SK-N-SH (cell line): Measurements from ENCODE around the gene PIK3R5. TPM values are rescaled to one million over a fixed set of nuclear protein-coding genes. Genes with fewer than 3 reads are reported as not detected.

Experiments
- CTCF ChIA-PET: fragments of 300-600, 350-600 bp; formaldehyde crosslinking; extraction: SDS; loops from one replicate; lab custom pipeline; 2021; lab: Yijun Ruan, JAX
- POLR2A ChIA-PET: fragments of 350-600 bp; sonication (Branson Sonifier 250); formaldehyde crosslinking; extraction: SDS; loops from one replicate; lab custom pipeline; 2020; ENCODE audit warnings: antibody characterized with exemption, inconsistent platforms; lab: Yijun Ruan, JAX
- DNase-seq: peaks from one replicate; pipeline ENCODE4 v3.0.0; 2012
- H2AFZ ChIP-seq: fragments of 200-600 bp; sonication (generic); 2 replicates; pipeline ENCODE4 v1.8.1; 2016; ENCODE audit warnings: antibody characterized with exemption, mild to moderate bottlenecking, low read depth
- H3F3A ChIP-seq: fragments of 200-600 bp; sonication (generic); replicated peaks from 2 replicates; pipeline ENCODE3; 2016; ENCODE audit warnings: antibody characterized with exemption, mild to moderate bottlenecking; ENCODE audit not compliant: insufficient read depth
- H3K27ac ChIP-seq, 2 experiments: fragments of 200-500 bp in 1 of 2; fragments of 200-600 bp in 1 of 2; sonication (Bioruptor generic) in 1 of 2; sonication (generic), shearing (Covaris generic) in 1 of 2; 2 replicates each; pipeline versions ENCODE4 v1.5.1 to v1.6.1; 2014 to 2016; ENCODE audit warnings: low read depth in 2 of 2, inconsistent platforms in 1 of 2, low read length in 1 of 2, mild to moderate bottlenecking in 1 of 2, mixed read lengths in 1 of 2
- H3K27me3 ChIP-seq: fragments of 200-600 bp; sonication (generic), shearing (Covaris generic); 2 replicates; pipeline ENCODE4 v1.6.1; 2016; ENCODE audit warnings: mixed run types; ENCODE audit not compliant: insufficient read depth
- H3K36me3 ChIP-seq, 2 experiments: fragments of 200-500 bp in 1 of 2; fragments of 200-600 bp in 1 of 2; sonication (Bioruptor generic) in 1 of 2; sonication (generic) in 1 of 2; replicated peaks in 1 of 2; 2 replicates each; pipeline versions ENCODE3 to v1.5.1; 2014 to 2016; ENCODE audit warnings: low read length in 1 of 2, mild to moderate bottlenecking in 1 of 2; ENCODE audit not compliant: insufficient read depth in 2 of 2, control insufficient read depth in 1 of 2
- H3K4me1 ChIP-seq, 2 experiments: fragments of 200-500 bp in 1 of 2; fragments of 200-600 bp in 1 of 2; sonication (Bioruptor generic) in 1 of 2; sonication (generic), shearing (Covaris generic) in 1 of 2; 2 replicates each; pipeline versions ENCODE4 v1.5.1 to v1.6.1; 2014 to 2016; ENCODE audit warnings: low read depth in 1 of 2, low read length in 1 of 2, mixed run types in 1 of 2; ENCODE audit not compliant: insufficient read depth in 2 of 2, control insufficient read depth in 1 of 2
- H3K4me2 ChIP-seq: fragments of 200-600 bp; sonication (generic), shearing (Covaris generic); 2 replicates; pipeline ENCODE4 v1.6.1; 2017; ENCODE audit warnings: mixed run types
- H3K4me3 ChIP-seq, 2 experiments: fragments of 200-500 bp in 1 of 2; fragments of 200-600 bp in 1 of 2; sonication (Bioruptor generic) in 1 of 2; sonication (generic), shearing (Covaris generic) in 1 of 2; 2 replicates each; pipeline versions ENCODE4 v1.5.1 to v1.8.1; 2014 to 2016; ENCODE audit warnings: low read depth in 2 of 2, inconsistent platforms in 1 of 2, low read length in 1 of 2, mild to moderate bottlenecking in 1 of 2, mixed read lengths in 1 of 2, moderate library complexity in 1 of 2
- H3K79me2 ChIP-seq: fragments of 200-600 bp; sonication (generic); 2 replicates; pipeline ENCODE4 v1.8.1; 2017; ENCODE audit warnings: mild to moderate bottlenecking; ENCODE audit not compliant: insufficient read depth
- H3K9ac ChIP-seq: fragments of 200-600 bp; sonication (generic); 2 replicates; pipeline ENCODE4 v1.6.1; 2017; ENCODE audit warnings: mixed run types
- H3K9me2 ChIP-seq: fragments of 200-600 bp; sonication (generic); 2 replicates; pipeline ENCODE4 v1.6.1; 2017; ENCODE audit warnings: mixed run types
- H3K9me3 ChIP-seq: fragments of 200-600 bp; sonication (generic); 2 replicates; pipeline ENCODE4 v1.6.1; 2017; ENCODE audit warnings: mixed run types, mild to moderate bottlenecking, moderate library complexity
- H4K20me1 ChIP-seq: fragments of 200-600 bp; sonication (generic); 2 replicates; pipeline ENCODE4 v1.6.1; 2017; ENCODE audit warnings: mild to moderate bottlenecking, mixed run types; ENCODE audit not compliant: insufficient read depth
- CTCF ChIP-seq: fragments of 200-600 bp; sonication (generic); IDR thresholded peaks from 2 replicates; pipeline ENCODE4 v1.6.1; 2017; ENCODE audit warnings: antibody characterized with exemption, mild to moderate bottlenecking, moderate library complexity
- FOXJ3 ChIP-seq: sonication (generic); formaldehyde crosslinking; IDR thresholded peaks from 2 replicates; pipeline ENCODE4 v1.5.1; 2020; ENCODE audit warnings: mild to moderate bottlenecking, missing genetic modification reagents
- FOXM1 ChIP-seq: IDR thresholded peaks from 2 replicates; pipeline ENCODE4 v1.4.0; 2012; ENCODE audit warnings: low read depth, mild to moderate bottlenecking
- GABPA ChIP-seq: IDR thresholded peaks from 2 replicates; pipeline ENCODE4 v1.4.0; 2012; ENCODE audit warnings: low read depth, mild to moderate bottlenecking
- MEF2A ChIP-seq: IDR thresholded peaks from 2 replicates; pipeline ENCODE4 v1.4.0; 2012; ENCODE audit warnings: low read depth, borderline replicate concordance
- MXI1 ChIP-seq: IDR thresholded peaks from 2 replicates; pipeline ENCODE4 v1.6.1; 2012; ENCODE audit warnings: mild to moderate bottlenecking, low read depth, low read length, improper control_type of control experiment
- NFIC ChIP-seq: IDR thresholded peaks from 2 replicates; pipeline ENCODE4 v1.4.0; 2012; ENCODE audit warnings: borderline replicate concordance
- RAD21 ChIP-seq: IDR thresholded peaks from 2 replicates; pipeline ENCODE4 v1.6.1; 2012; ENCODE audit warnings: mild to moderate bottlenecking, low read length
- RCOR1 ChIP-seq: fragments of 150-350 bp; IDR thresholded peaks from 2 replicates; pipeline ENCODE4 v1.6.1; 2017; ENCODE audit warnings: antibody characterized with exemption, low read length
- REST ChIP-seq: IDR thresholded peaks from 2 replicates; pipeline ENCODE4 v1.6.1; 2012; ENCODE audit warnings: mild to moderate bottlenecking, low read depth, low read length, moderate library complexity
- RFX5 ChIP-seq: IDR thresholded peaks from 2 replicates; pipeline ENCODE4 v1.6.1; 2012; ENCODE audit warnings: mild to moderate bottlenecking, improper control_type of control experiment, low read length
- WGBS: methylation state at CpG from one replicate; pipeline ENCODE4 v1.1.6; 2017; ENCODE audit warnings: low lambda C conversion rate; 5-methylcytosine and 5-hydroxymethylcytosine counted together
- polyA plus RNA-seq, 3 experiments: library from polyadenylated mRNA; depleted of rRNA; stranded (reverse); fragments of >200 nt; gene quantifications; 2 replicates each; pipeline ENCODE4 v1.2.3, GENCODE V29; 2012
- TF ChIP-seq, protein P1 (sequence below): IDR thresholded peaks from 2 replicates; pipeline ENCODE4 v1.4.0; 2012; ENCODE audit warnings: low read depth

The PIK3R5 gene
- polyA plus RNA-seq, 1 of the 3 experiments (the other 2 are of a cell fraction), result not detected

GRCh38 chr17:9002606-9003354 lies 37.3 kb upstream of the PIK3R5 start (continued):
- TF ChIP-seq CTCF (no peak; the same call in 1 of the 2 replicates), FOXJ3 (CRISPR knock-in tag) (no peak), GABPA (no peak)

DNA sequence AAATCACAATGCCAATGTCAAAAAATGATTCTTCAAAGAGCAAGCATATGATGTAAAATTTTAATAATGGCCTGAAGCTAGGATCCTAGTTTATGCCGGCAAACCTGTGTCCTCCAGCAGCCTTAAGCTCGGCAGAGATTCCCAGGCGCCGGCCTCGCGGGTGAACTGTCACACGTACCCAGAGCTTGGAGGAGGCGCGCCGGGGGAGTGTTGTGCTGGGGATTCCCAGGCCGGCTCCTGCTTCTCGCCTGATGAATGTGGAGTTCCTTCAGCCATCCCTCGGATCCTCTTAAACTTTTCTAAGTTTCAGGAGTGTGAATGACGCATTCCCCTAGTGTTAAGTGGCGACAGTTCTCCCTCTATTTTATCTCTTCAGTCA lies 36.7 kb upstream of the PIK3R5 start:
- Histone ChIP-seq H3K9ac (no peak overlapping the region), H3K79me2 (no peaks in the 10 kb centered on the region), H4K20me1 (no peaks in the 10 kb centered on the region), H2AFZ (no peak overlapping the region), H3K4me3 (no peak overlapping the region), H3K4me1 (no peaks in the 10 kb centered on the region), H3K9me2 (no peaks in the 10 kb centered on the region), H3K9me3 (no peaks in the 10 kb centered on the region), H3K27ac (no peak overlapping the region), H3K36me3 (no peaks in the 10 kb centered on the region), H3F3A (no peaks in the 10 kb centered on the region), H3K4me2 (no peak overlapping the region), H3K27me3 (peaks cover 25% of the 10 kb centered on the region)
- TF ChIP-seq RAD21, result no peak
- CTCF ChIA-PET, result no interaction called here
- 15% methylated on average over 10 of the region's 15 CpGs for WGBS
- DNase-seq, result no peak
- POLR2A ChIA-PET, result no interaction called here

- Histone ChIP-seq H3K27ac (no peak overlapping the region), H3K27me3 (peaks cover 21% of the 10 kb centered on the region), H3F3A (no peaks in the 10 kb centered on the region), H3K9me2 (no peaks in the 10 kb centered on the region), H3K4me2 (no peak overlapping the region), H3K4me3 (no peak overlapping the region), H3K9me3 (no peaks in the 10 kb centered on the region), H2AFZ (no peak overlapping the region), H3K79me2 (no peaks in the 10 kb centered on the region), H3K36me3 (no peaks in the 10 kb centered on the region), H4K20me1 (no peaks in the 10 kb centered on the region), H3K9ac (no peak overlapping the region), H3K4me1 (no peaks in the 10 kb centered on the region)
- no peak for TF ChIP-seq REST
- TF ChIP-seq, protein P1, sequence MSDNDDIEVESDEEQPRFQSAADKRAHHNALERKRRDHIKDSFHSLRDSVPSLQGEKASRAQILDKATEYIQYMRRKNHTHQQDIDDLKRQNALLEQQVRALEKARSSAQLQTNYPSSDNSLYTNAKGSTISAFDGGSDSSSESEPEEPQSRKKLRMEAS, result no peak
- TF ChIP-seq MXI1, result no peak
- no peak for TF ChIP-seq NFIC
- TF ChIP-seq MEF2A, result no peak
- TF ChIP-seq FOXM1, result no peak
- no peak for TF ChIP-seq RCOR1
- no peak for TF ChIP-seq RFX5
- ChIA-PET CTCF (no interaction called here), POLR2A (no interaction called here)
- DNase-seq, result no peak
- WGBS, result 67% methylated on average over 3 of the region's 3 CpGs
Measured at GRCh38 chr17:9001559-9001958, 36.1 kb upstream of the PIK3R5 start.
